Hematopoietic multipotent progenitor cell treated with erythropoietin and hydrocortisone succinate and interleukin-3 and kit ligand, for 15 days (in vitro differentiated cells): ENCODE measurements around the gene FRYL.
"Not testable (repeated sequence)": the region's sequence is repeated elsewhere in the genome, so short reads cannot be mapped to it uniquely, and the experiment has no call there.

ENCODE experiments used
- DNase-seq: peaks from one replicate; pipeline ENCODE4 v3.0.0-alpha.2; 2015; ENCODE audit warnings: low spot score

The FRYL gene

DNA sequence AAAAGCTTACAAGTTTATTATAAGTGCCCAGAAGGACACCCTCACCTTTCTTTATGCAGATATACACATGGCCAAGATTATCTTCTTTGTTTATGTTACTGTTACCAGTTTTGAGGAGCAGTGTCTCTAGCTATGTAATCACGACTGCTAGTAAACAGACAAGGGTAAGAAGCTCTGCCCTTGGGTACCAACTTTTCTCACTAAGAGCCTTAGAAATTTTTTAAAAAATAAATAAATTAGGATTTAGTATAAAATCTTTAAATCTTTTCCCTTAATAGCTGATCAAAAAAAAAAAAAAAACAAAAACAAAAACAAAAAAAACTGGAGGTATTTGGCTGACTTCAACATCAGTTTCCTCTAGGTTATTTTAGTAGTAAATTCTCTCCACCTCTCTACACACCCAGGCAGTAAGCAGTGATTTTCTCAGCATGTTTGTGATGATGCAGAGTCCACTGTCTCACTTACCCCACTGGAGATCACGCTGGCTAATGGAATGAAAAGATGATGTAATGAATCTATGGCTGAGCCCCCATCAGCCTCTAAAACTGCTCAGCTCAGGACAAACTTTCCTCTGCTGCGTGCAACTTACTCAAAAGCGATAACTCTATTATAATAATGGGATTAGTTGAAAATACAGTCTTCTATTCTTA, 125.9 kb downstream of the FRYL start:
- DNase-seq: no peak

DNA sequence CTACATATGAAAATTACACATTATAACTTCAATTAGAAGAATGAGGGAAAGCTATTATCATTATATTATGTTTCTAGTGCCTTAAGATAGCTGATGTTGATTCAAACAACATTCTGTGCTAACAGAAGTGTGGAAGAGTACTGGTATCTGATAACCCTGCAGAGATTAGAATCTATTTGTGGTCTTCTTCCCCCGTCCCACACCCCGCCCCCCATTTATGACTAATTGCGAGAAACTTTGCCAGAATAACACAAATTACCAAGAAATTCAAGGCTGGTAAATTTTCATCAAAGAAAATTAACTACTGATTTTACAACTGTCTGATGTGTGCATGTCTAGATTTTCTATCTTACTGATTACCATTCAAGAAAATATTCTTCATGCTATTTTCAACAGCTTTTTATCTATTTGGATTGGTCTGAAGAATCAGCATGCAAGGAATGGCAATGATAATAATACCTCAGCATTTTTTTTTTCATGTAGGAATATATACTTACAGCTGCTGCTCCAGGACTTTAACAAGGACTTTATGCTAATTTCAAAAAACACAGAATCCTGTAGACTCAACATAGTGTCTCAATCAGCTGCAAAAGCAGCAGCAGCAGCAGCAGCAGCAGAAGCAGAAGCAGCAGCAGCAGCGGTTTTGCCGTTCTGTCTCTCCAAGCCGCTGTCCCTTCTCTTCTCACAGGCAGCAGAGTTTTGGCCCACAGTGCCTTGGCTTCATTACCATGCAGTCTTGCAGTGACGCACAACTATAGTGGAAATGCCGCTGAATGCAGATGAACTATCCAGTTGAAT, 126.7 kb downstream of the FRYL start:
- no peak for DNase-seq

DNA sequence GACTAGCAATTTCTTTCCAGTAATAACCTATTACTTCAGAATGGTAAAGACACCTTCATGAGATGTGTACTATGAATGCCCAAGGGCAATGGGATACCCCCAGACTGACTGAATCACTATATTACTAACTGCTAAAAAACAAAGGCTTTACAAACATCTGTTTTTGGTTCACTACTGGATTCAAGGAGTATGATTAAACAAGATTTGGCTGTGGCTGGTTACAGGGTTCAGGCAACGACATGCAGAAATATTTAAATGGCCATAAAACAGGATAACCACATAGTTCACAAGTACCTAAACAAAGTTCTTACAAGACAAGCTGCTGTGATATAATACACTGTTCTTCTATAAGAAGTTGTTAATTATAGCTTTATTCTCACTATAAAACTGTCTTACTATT, 128.2 kb downstream of the FRYL start:
- no peak for DNase-seq

DNA sequence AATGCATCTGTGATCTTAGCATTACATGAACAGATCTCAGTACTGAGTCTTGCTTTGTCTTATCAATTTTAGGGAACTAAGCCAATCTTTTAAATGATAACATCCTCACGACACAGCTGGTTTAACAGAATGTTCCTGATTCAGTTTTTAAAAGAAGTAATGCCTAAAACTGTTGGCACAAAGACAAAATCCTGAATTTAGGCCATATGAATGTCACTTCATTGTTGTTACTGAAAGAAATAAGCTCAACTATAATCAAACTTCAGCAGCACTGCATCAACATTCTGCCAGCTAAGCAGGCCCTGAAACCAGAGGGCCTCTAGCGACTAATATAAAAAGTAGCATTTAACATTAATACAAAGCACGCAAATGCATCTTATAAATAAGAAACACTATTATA, 130.6 kb downstream of the FRYL start:
- DNase-seq: no peak

DNA sequence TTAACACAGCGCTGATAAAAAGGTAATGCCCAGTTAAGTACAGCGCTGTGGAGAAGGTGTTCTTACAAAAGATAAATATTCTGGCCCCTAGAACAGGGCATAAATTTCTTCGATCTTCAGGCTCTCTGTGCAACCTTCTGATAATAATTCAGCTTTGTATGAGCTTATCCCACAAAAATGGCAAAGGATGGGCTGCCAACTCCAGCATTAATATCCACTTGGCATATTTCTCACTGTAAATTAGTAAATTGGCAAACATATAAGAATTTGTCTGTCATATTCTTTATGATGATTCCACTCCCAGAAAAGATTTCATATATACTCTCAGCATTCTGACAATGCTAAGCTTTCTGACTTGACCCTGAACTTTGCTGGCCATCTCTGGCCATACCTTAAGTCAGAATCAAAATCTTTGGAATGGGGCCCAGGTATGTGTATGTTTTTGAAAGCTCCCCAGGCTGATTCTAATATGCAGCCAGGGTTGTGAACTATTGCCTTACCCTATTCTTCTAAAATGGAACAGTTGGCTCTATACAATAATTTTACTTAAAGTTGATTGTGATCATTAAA, 134.8 kb downstream of the FRYL start:
- DNase-seq: no peak

DNA sequence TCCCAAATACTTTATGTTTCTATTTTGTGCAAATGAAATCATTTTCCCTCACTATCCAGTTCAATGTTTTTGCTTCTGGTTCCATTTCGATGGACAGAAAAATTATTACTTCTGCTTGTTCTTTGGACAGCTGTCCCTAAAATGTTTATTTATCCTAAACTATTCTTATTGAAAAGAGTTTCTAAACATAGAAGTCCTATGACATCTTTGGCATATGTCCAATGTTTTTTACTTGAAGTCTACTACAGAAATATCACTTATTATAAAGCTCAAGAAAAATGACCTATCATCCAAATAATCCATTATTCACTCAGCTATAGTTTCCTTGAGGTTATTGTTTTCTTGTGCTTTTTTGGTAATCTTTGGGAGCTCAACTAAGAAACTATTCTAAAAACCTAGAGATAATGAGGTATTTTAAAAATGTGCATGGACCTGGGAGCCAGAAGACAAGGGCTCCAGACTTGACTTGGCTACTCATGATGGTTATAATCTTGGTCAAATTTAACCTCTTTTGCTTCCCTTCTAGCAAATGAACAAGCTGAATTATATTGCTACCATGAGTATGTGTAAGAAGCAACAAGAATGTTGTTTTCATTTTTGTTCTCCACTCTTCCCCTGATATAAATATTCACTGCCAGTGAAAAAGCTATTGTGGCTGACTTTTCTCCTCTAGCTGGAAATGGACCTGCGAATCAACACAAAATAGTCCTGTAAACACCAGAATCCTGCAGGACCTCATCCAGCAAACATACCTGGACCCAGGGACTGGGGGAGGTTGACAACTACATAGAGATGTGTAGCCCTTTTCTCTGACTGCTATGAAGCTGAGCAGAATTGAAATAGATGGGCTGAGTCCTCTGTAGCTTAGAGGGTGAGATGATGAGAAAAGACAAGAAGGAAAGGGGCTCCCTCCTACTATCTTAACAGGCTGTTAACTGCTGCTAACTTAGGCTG, 137.4 kb downstream of the FRYL start:
- no peak for DNase-seq

DNA sequence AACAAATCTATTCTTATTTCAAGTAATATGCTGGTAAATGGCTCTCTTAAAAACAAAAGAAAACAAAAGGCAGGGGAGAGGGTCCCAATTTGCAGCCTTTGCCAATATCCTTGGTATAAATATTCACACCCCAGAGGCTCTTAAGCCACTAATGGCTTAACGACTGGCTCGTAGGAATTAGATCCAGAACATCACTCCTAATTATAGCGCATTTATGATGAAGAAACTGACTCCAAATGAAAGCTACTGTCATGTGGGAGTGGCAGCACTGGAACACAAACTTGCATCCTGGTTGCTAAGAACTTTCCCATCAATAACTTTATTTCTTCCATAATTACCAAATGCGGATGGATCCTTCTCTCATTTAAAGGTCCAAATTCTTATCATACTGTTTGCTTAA, 138.7 kb downstream of the FRYL start:
- no peak for DNase-seq

DNA sequence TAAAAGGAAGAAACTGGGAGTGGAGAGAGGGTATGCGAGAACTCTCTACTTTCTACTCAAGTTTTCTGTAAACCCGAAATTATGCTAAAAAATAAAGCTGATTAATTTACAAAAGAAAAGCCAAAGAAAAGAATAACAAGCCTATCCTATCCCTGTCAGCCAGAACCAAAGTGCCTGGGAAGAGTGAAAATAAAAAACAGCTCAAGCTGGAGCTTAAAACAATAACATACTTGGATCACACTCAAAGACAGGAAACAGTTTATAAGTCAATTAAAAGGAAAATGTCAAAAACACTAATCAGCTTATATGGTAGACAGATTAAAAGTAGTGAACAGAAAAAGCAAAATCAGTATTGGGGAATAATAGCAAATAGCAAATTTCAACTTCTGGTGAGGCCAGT, 139.4 kb downstream of the FRYL start:
- no peak for DNase-seq

DNA sequence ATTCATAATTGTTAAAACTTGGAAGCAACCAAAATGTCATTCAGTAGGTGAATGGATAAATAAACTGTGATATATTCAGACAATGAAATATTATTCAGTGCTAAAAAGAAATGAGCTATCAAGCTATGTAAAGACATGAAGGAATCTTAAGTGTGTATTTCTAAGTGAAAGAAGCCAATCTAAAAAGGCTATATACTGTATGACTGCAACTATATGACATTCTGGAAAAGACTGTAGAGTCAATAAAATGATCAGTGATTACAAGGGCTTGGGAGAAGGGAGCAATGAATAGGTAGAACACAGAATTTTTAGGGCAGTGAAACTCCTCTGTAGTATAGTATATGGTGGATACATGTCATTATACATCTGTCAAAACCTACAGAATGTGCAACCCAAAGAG, 139.9 kb downstream of the FRYL start:
- no peak for DNase-seq

DNA sequence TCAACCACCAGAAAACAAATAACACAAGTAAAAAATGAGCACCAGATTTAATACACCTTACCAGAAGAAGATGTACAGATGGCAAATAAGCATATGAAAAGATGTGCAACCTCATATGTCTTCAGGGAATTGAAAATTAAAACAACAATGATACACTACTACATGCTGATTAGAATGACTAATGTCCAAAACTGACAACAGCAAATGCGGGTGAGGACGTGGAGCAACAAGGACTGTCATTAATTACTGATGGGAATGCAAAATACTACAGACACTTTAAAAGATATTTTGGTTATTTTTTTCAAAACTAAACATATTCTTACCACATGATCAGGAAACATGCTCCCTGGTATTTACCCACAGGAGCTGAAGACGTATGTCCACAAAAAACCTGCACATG, 140.3 kb downstream of the FRYL start:
- no peak for DNase-seq

DNA sequence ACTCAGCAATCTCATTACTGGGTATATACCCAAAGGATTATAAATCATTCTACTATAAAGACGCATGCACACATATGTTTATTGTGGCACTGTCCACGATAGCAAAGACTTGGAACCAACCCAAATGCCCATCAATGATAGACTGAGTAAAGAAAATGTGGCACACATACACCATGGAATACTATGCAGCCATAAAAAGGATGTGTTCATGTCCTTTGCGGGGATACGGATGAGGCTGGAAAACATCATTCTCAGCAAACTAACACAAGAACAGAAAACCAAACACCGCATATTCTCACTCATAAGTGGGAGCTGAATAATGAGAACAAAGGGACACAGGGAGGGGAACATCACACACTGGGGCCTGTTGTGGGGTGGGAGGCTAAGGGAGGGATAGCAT, 141.5 kb downstream of the FRYL start:
- DNase-seq: not testable (repeated sequence)

DNA sequence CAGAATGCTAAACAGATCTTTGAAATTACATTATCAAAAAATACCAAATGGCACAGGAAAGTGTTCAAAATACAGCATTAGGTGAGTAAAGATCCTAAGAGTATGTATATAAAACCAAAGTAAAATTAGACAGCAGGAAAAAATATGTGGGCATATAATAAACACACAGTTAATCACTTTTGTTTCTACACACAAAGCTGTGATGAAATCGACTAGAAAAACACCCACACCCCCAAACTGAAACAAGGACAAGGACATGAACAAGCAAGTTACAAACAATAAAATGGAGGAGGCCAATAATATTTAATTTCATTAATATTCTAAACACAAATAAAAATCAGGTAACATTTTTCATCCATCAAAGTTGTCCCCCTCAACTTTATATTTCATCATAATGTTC, 143.2 kb downstream of the FRYL start:
- DNase-seq: no peak

DNA sequence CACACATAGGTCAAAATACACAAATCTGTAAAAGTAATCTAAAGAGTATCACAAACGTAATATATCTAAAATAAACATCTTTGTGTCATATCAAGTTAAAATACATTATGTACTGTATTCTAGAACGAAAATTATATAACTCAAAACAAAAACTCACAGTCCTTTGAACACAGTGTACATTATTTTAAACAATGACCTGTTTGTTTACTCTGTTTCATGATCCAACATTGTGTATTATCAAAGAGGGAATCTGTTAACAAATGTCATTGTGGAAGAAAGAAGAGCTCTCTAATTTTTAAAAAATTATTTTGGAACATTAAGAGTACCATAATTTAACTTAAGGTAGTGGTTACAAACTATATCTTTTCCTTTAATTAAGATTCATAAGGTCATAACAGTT, 144.1 kb downstream of the FRYL start:
- no peak for DNase-seq

DNA sequence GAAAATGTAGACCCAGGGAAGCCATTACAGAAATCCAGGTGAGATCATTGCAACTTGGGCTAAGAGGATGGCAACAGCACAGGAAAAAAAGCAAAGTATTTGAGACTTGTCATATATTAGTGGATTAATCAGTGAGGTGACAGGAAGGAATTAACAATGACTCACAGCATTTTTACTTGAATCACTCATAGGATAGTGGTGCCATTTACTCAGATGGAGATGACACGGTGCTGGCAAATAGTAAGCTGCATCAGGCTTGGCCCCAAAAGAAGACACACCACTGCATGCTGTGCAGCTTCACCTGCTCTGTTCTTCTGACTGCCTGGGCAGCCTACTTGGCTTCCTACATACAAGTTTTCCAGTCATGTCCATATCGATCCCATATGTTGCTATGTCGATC, 144.8 kb downstream of the FRYL start:
- peak; percentile 22 for DNase-seq

DNA sequence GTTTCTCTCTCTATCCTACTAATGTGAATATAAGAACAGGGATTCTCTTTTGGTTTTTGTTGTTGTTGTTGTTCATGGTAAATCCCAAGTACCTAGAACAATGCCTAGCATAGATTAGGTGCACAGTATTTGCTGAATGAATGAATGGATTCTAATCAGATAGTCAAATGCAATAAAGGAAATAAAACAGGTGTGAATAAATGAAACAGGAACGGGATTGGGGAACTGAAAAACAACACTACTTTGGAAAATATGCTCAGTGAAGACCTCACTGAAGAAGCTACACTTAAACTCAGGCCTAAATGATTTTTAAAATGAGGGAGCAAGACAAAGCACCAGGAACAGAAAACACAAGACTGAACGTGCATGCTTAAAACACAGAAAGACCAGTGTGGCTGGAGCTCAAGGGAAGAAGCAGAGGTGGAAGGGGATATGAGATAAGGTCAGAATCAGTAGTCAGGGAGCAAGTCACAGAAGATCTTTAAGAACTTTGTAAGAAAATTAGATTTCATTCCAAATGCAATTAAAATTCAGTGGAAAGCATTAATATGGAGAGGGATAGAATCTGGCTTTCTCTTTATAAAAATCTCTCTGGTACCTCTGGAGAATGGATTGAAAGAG, 145.3 kb downstream of the FRYL start:
- no peak for DNase-seq

DNA sequence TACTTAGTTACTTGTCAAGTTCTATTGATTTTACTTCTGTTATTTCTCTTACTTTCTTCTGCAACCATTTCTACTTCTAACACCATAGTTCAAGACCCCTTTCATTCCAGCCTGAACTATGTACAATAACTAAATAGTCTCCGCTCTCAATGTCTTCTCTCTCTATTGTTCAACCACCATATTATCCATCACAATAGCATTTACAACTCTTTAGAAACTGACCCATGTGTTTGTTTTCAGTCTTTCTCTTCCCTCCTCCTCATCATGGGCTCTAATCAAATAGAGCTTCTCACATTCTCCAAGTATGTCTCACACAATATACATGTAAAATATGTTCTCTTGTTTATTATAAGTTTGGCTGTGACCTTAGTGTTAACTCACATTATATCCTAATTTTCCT, 146.4 kb downstream of the FRYL start:
- no peak for DNase-seq

DNA sequence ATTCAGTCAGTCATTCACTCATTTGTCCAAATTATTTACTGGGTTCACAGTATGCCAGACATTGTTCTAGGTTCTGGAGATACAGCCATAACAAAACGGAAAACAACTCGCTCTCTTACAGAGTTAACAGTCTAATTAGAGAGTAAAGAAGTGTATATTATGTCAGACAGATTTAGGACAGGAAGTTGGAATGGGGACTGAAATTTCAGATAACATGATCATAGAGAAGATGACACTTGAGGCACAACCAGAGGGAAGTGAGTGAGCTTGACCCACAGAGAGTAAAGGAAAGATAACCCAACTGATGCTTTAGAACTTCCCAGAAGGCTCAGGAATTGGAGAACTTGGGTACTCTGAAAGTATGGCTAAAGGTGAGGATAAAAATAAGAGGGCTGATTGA, 150.6 kb downstream of the FRYL start:
- DNase-seq: no peak

DNA sequence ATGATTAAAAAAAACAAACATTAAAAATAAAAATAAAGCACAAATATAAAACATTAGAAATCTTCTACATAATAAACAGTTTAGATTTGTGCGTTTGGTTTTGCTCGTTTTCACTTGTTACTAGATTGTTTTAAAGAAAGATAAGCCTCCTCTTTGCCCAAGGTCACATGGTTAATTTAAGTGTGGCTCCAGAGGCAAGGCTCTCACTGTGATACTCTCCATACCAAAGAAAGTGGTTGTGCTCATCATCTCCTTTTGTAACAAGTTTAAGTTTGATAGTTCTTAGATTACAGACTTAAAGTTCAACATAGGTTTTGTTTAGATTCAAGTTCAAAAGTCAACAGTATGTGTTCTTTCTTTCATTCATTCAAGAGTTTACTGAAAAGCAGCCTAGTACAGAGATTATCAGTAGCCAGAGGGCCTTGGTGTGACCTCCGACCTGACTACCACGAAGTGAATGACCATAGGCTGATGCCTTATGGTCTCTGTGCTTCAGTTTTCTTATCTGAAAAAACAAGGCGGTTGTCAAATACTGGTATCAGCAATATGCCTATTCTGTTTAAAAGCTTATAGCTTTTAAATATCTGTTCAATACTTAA, 156.8 kb downstream of the FRYL start:
- DNase-seq: no peak

DNA sequence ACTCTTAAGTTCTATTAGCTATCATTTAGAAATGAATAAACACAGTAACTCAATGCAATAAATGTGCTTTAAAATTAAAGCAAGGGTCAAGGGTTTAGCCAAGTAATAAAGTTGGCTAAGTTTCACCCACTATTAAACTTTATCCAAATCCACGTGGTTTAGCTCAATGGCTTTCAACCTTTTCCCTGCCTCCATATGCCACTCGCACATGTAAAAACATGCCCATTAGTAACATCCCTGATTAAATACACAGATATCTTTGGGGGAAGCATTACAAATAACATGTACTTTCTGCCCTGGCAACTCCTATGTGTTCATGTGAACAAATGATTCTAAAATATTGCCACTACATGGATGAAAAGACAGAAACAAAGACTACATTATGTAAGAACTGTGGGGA, 159.2 kb downstream of the FRYL start:
- no peak for DNase-seq

DNA sequence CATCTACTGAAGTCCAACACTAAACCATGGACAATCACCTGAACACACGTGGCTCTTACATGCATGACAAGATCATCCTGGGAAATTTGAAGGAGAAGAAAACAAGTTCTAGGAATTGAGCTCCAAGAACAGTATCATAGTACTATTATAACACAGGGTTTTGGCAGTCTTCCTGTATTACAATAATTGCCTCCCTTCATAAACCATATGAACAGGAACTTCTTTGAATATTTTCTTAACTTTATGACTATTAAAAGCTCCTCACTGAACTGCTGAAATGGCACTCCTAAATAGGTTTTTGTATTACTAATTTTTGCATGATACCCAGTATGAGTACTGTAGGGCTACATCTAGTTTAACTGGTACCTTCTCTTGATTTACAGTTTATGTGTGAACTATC, 160.0 kb downstream of the FRYL start:
- DNase-seq: no peak

DNA sequence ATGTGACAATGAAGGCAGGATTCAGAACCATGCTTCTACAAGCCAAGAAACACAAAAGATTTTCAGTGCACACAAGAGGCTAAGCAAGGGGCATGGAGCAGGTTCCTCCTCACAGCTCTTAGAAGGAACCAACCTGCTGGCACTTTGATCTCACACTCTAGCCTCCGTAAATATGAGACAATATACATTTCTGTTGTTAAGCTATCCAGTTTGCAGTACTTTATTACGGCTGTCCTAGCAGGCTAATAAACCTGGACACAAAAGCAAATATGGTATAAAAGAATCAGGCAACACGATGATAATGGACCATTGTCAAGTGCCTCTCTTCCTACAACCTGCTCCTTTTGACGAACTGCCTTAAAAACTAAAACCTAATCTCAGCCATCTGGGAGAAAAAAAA, 175.6 kb downstream of the FRYL start:
- no peak for DNase-seq

DNA sequence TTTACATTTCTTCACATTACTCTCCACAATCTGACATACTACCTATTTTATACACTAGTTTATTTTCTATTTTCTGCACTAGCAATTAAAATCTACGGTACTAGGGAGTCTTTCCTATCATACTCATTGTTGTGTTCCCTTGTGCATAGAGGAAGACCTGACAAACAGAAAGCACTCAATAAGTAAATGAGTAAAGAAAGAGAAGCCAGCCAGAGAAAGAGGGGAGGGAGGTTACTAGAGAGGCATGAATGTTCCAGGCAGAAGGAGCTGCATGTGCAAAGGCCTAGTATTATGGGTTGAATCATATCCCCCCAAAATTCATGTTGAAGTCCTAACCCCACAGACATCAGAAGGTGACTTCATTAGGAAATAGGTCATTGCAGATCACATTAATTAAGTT, 176.0 kb downstream of the FRYL start:
- DNase-seq: no peak
